Epithelial cell of proximal tubule (primary cell): Measurements from ENCODE around the gene FAM124B. TPM values are rescaled to one million over a fixed set of nuclear protein-coding genes. Genes with fewer than 3 reads are reported as not detected.

Experiments
- DNase-seq: peaks from one replicate; pipeline ENCODE4 v3.0.0-alpha.2; 2011; ENCODE audit warnings: low read depth
- H3K4me3 ChIP-seq: 2 replicates; pipeline ENCODE4 v1.5.1; 2011; ENCODE audit warnings: low read depth, mild to moderate bottlenecking, low read length
- CTCF ChIP-seq: conservative IDR thresholded peaks from 2 replicates; pipeline ENCODE4 v1.5.1; 2012; ENCODE audit warnings: low read depth, mild to moderate bottlenecking, low read length
- total RNA-seq: library from RNA; depleted of rRNA; stranded (reverse); fragments of >200 nt; gene quantifications from 2 replicates; pipeline ENCODE4 v1.2.3, GENCODE V29; 2015

The FAM124B gene
- total RNA-seq, 1 donor from 2014 or later = not detected

- H3K4me3 ChIP-seq = no peak overlapping the region
- DNase-seq = no peak
- TF ChIP-seq CTCF = no peak
These were observed 5.4 kb upstream of the FAM124B start for GRCh38 chr2:224407241-224407701.

GRCh38 chr2:224405841-224406370 is 4.0 kb upstream of the FAM124B start:
- no peak for TF ChIP-seq CTCF

DNA sequence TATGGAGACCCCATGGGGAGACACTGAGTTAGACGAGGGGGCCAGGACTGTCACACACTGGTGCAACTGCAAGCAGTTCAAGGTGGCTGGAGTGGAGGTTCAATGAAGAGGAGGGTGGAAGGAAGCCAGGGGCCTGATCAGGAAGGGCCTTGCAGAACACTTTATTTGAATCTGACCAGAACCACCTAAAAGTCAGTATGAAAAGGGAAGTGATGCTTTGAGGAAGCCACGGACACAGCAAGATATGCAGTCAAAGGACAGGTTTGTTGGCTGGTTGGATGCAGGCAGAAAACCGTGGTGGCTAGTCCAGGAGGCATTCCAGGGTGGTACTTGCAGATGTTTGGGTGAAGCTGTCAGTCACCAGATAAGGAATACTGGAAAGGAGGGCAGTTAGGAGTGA is 3.5 kb upstream of the FAM124B start:
- no peak overlapping the region for H3K4me3 ChIP-seq
- DNase-seq = no peak
- no peak for TF ChIP-seq CTCF

More at GRCh38 chr2:224405841-224406370, 4.0 kb upstream of the FAM124B start:
- no peak for DNase-seq
- no peak overlapping the region for H3K4me3 ChIP-seq

GRCh38 chr2:224404796-224405195 is 2.9 kb upstream of the FAM124B start:
- no peak for DNase-seq
- H3K4me3 ChIP-seq = no peak overlapping the region
- no peak for TF ChIP-seq CTCF

DNA sequence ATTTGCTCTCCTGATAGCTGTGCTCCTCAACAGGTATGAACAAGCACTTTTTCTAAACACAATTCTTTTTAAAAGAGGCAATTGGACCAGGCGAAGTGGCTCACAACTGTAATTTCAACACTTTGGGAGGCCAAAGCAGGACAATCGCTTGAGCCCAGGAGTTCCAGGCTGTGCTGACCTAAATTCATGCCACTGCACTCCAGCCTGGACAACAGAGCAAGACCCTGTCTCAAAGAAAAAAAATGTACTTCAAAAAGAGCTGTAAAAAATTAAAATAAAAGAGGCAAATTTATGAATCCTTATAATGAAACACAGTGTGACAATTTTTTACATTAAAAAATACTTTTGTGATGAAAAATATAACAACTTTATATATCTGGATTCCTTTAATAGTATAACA is 1.8 kb upstream of the FAM124B start:
- DNase-seq = no peak
- no peak for TF ChIP-seq CTCF
- no peak overlapping the region for H3K4me3 ChIP-seq

DNA sequence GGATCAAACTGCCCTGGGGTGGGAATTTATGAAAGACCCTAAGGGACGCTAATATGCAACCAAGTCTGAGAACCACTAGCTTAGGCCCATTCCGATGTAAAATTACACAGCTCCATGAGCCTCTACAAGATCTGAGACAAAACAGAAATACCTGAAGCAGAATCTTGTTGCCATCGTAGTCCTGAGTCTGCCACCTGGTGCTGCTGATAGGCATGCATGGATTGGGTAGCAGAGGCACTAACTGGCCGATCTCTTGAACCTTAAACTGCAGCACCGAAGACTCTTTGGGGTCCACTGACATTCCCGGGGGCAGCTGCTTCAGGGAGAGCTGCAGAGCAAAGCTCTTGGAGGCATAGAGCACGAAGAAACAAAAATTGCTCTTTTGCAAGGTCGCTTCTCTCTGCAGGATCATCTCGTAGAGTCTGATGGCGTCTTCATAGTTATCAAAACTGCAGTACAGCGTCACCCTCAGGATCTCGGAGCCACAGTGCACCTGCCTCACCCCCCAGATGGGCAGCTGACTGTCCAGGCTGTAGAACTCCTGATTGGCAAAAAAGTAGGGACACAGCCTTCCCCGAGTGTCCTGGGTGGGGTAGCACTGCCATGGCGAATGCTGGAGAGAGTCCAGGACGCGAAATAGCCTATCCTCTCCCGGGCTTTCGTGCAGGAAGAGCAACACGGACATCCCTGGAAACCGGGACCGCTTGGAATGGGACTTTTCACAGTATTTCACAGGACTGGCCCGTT is 848 bp downstream of the FAM124B start:
- no peak for TF ChIP-seq CTCF

More for the DNA sequence above, 848 bp downstream of the FAM124B start:
- H3K4me3 ChIP-seq = no peak overlapping the region
- no peak for DNase-seq
